PC-3 (cell line): ENCODE data around the gene UHMK1. TPM values are rescaled to one million over a fixed set of nuclear protein-coding genes. Genes with fewer than 3 reads are reported as not detected.

Source experiments
- ATAC-seq: fragments of 200-7000 bp; cut with Tn5 transposase; 2 replicates; pipeline ENCODE4 v1.9.1; 2020; ENCODE audit warnings: mild to moderate bottlenecking, moderate library complexity
- BruUV-seq: library from RNA; stranded (reverse); fragments of 400-500 nt; replicated peaks from 2 replicates; lab custom pipeline; 2021; lab: Mats Ljungman, UMichigan
- CTCF ChIA-PET: fragments of 300-600 bp; sonication (Branson Sonifier 250); formaldehyde crosslinking; loops from one replicate; lab custom pipeline; 2022; ENCODE audit warnings: antibody characterized with exemption; lab: Charles Lee
- POLR2A ChIA-PET: fragments of 300-600 bp; sonication (Branson Sonifier 250); formaldehyde crosslinking; loops from one replicate; lab custom pipeline; 2022; ENCODE audit warnings: antibody characterized with exemption; ENCODE audit not compliant: unreplicated experiment; lab: Charles Lee
- DNase-seq: peaks from one replicate; pipeline ENCODE4 v3.0.0-alpha.2; 2015
- H2AFZ ChIP-seq: fragments of 300-600 bp; sonication (generic); 2 replicates; pipeline ENCODE4 v1.6.0; 2016; ENCODE audit warnings: antibody characterized with exemption, low read length
- H3F3A ChIP-seq: fragments of 300-600 bp; sonication (generic); one replicate; pipeline ENCODE4 v1.6.0; 2017; ENCODE audit warnings: antibody characterized with exemption, low read length, control low read depth, mild to moderate bottlenecking; ENCODE audit not compliant: unreplicated experiment
- H3K27ac ChIP-seq: fragments of 300-600 bp; sonication (generic); 2 replicates; pipeline ENCODE4 v1.5.1; 2016; ENCODE audit warnings: mild to moderate bottlenecking, low read length
- H3K27me3 ChIP-seq: fragments of 300-600 bp; sonication (generic); 2 replicates; pipeline ENCODE4 v1.6.1; 2016; ENCODE audit warnings: low read length, mixed read lengths
- H3K36me3 ChIP-seq: fragments of 300-600 bp; sonication (generic); 2 replicates; pipeline ENCODE4 v1.6.1; 2016; ENCODE audit warnings: low read depth, mixed run types, low read length, mixed read lengths
- H3K4me1 ChIP-seq: fragments of 300-600 bp; sonication (generic); 2 replicates; pipeline ENCODE4 v1.5.1; 2016; ENCODE audit warnings: low read length; ENCODE audit not compliant: insufficient read depth
- H3K4me2 ChIP-seq: fragments of 300-600 bp; sonication (generic); 2 replicates; pipeline ENCODE4 v1.6.0; 2016; ENCODE audit warnings: low read length
- H3K4me3 ChIP-seq: fragments of 300-600 bp; sonication (generic); 2 replicates; pipeline ENCODE4 v1.5.1; 2016; ENCODE audit warnings: mild to moderate bottlenecking, low read length, mixed read lengths
- H3K79me2 ChIP-seq: fragments of 300-600 bp; sonication (generic); 2 replicates; pipeline ENCODE4 v1.6.1; 2017; ENCODE audit warnings: low read length, mixed read lengths
- H3K9ac ChIP-seq: fragments of 300-600 bp; sonication (generic); 2 replicates; pipeline ENCODE4 v1.6.0; 2016; ENCODE audit warnings: mild to moderate bottlenecking, low read length
- H3K9me2 ChIP-seq: fragments of 300-600 bp; sonication (generic); replicated peaks from 2 replicates; pipeline ENCODE4 v1.6.1; 2016; ENCODE audit warnings: mixed run types, low read length, mixed read lengths
- H3K9me3 ChIP-seq: fragments of 300-600 bp; sonication (generic); 2 replicates; pipeline ENCODE4 v1.6.1; 2016; ENCODE audit warnings: low read length, mixed read lengths
- H4K20me1 ChIP-seq: fragments of 300-600 bp; sonication (generic); 2 replicates; pipeline ENCODE4 v1.6.1; 2016; ENCODE audit warnings: low read length, mixed read lengths
- CTCF ChIP-seq: fragments of 300-600 bp; sonication (generic); conservative IDR thresholded peaks from 2 replicates; pipeline ENCODE4 v1.5.1; 2017; ENCODE audit warnings: antibody characterized with exemption, low read depth, mild to moderate bottlenecking, low read length
- EZH2 ChIP-seq: fragments of 300-600 bp; sonication (generic); IDR thresholded peaks from one replicate; pipeline ENCODE4 v1.6.1; 2017; ENCODE audit warnings: antibody characterized with exemption, mild to moderate bottlenecking, low read length; ENCODE audit not compliant: unreplicated experiment
- EZH2phosphoT487 ChIP-seq: fragments of 300-600 bp; sonication (generic); IDR thresholded peaks from 2 replicates; pipeline ENCODE4 v1.6.1; 2018; ENCODE audit warnings: mild to moderate bottlenecking, antibody characterized with exemption, low read length, borderline replicate concordance
- intact Hi-C: fragments of 100-400 bp; cut with micrococcal nuclease; formaldehyde crosslinking; loops from 2 replicates; pipeline ENCODE4 v1.9.0; 2023
- total RNA-seq: library from RNA; depleted of rRNA; stranded (reverse); fragments of >200 nt; gene quantifications from 2 replicates; pipeline ENCODE4 v1.2.3, GENCODE V29; 2014

UHMK1 gene
- total RNA-seq, 1 experiment from 2014 or later, result 69.4 TPM

- no peak for TF ChIP-seq EZH2
- no peak for TF ChIP-seq CTCF
- TF ChIP-seq EZH2phosphoT487, result no peak
- ATAC-seq (no peak), DNase-seq (no peak)
- Histone ChIP-seq H3K27ac (no peak overlapping the region), H4K20me1 (no peaks in the 10 kb centered on the region), H3K27me3 (no peaks in the 10 kb centered on the region), H3K79me2 (no peaks in the 10 kb centered on the region), H3K36me3 (peaks cover 26% of the 10 kb centered on the region), H3K9me2 (no peaks in the 10 kb centered on the region), H3K9ac (no peak overlapping the region), H3K4me1 (no peaks in the 10 kb centered on the region), H2AFZ (no peak overlapping the region), H3K4me3 (no peak overlapping the region), H3K9me3 (no peaks in the 10 kb centered on the region), H3K4me2 (no peak overlapping the region), H3F3A (no peaks in the 10 kb centered on the region)
- intact Hi-C loops, result no loop called here
- CTCF ChIA-PET, result no interaction called here
- POLR2A ChIA-PET, result no interaction called here
- BruUV-seq, result no TSS peak
Observed at GRCh38 chr1:162530307-162530987, 32.8 kb downstream of the UHMK1 start.

- H3K4me2 ChIP-seq, result no peak overlapping the region
- H4K20me1 ChIP-seq, result no peaks in the 10 kb centered on the region
- no peaks in the 10 kb centered on the region for H3K9me3 ChIP-seq
- ChIA-PET POLR2A (no interaction called here), CTCF (no interaction called here)
- H3K27me3 ChIP-seq, result no peaks in the 10 kb centered on the region
- intact Hi-C loops, result no loop called here
- TF ChIP-seq EZH2 (no peak), EZH2phosphoT487 (no peak), CTCF (no peak)
- no peak overlapping the region for H3K4me3 ChIP-seq
- DNase-seq (no peak), ATAC-seq (no peak)
- no peaks in the 10 kb centered on the region for H3K79me2 ChIP-seq
- H3K9ac ChIP-seq, result no peak overlapping the region
- BruUV-seq, result no TSS peak
- peaks cover 24% of the 10 kb centered on the region for H3K36me3 ChIP-seq
- H2AFZ ChIP-seq, result no peak overlapping the region
- no peak overlapping the region for H3K27ac ChIP-seq
- no peaks in the 10 kb centered on the region for H3F3A ChIP-seq
- no peaks in the 10 kb centered on the region for H3K9me2 ChIP-seq
- no peaks in the 10 kb centered on the region for H3K4me1 ChIP-seq
Observed at GRCh38 chr1:162530988-162531319, 33.3 kb downstream of the UHMK1 start.

DNA sequence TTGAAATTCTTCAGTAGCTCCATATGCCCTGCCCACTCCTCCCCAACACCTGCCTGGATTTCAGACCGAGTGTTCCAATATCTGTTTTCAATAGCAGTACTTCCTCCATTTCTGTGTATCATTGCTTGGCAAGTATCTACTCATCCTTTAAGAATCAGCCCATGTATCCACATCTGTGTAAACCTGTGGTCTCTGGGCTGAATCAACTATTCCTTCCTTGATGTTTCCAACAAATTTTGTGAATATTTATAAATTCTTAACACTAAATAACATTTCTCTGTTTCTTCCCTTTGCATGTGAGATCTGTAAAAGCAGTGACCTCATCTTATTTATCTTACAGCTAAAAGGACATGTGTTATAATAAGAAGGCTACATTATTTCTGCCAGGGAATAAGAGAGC is 37.9 kb downstream of the UHMK1 start:
- Histone ChIP-seq H3K27ac (no peak overlapping the region), H3K27me3 (no peaks in the 10 kb centered on the region), H3K36me3 (no peaks in the 10 kb centered on the region), H3F3A (peaks cover 12% of the 10 kb centered on the region), H3K9me3 (no peaks in the 10 kb centered on the region), H3K4me2 (no peak overlapping the region), H3K9ac (no peak overlapping the region), H3K9me2 (no peaks in the 10 kb centered on the region), H2AFZ (no peak overlapping the region), H3K4me3 (no peak overlapping the region), H3K4me1 (peaks cover 37% of the 10 kb centered on the region), H3K79me2 (no peaks in the 10 kb centered on the region), H4K20me1 (no peaks in the 10 kb centered on the region)
- DNase-seq (no peak), ATAC-seq (no peak)
- BruUV-seq, result no TSS peak
- TF ChIP-seq EZH2phosphoT487 (no peak), CTCF (no peak), EZH2 (no peak)
- intact Hi-C loops, result no loop called here
- POLR2A ChIA-PET, result interaction anchor here (0.6 to 0.7 kb wide), 2 partner anchors 9 to 1388 kb away, joined by 3 to 27 read pairs; no protein-coding TSS in a partner anchor
- CTCF ChIA-PET, result interaction anchor here (0.6 kb wide), 1 partner anchor 178 kb away, joined by 6 read pairs; no protein-coding TSS in a partner anchor
